ENCODE data around the gene KIF6.

Gene KIF6

GRCh38 chr6:39441301-39441700, 283.9 kb downstream of the KIF6 start:
- no peak for DNase-seq

DNA sequence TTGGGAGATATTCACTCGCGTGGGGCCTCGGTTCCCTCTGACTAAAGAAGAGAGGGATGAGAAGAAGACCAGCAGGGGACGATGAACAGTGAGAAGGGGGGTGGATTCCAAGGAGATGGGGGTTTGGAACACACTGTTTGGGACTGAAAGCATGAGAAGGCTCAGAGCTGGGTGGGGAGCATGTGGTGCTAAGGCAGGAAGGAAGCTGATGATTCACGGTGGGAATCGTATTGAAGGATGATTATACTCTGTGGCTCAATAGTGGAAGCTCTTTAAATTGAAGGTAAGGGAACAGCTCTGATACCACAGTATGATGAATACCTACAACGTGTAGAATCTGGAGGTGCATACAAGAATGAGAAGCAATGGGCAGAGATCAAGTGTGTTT, 285.2 kb downstream of the KIF6 start:
- no peak for DNase-seq

GRCh38 chr6:39439342-39440038, 285.7 kb downstream of the KIF6 start:
- no peak for DNase-seq

- no peak for DNase-seq
These were observed 291.6 kb downstream of the KIF6 start for GRCh38 chr6:39433630-39434029.

GRCh38 chr6:39432330-39433025, 292.7 kb downstream of the KIF6 start:
- no peak for DNase-seq

DNA sequence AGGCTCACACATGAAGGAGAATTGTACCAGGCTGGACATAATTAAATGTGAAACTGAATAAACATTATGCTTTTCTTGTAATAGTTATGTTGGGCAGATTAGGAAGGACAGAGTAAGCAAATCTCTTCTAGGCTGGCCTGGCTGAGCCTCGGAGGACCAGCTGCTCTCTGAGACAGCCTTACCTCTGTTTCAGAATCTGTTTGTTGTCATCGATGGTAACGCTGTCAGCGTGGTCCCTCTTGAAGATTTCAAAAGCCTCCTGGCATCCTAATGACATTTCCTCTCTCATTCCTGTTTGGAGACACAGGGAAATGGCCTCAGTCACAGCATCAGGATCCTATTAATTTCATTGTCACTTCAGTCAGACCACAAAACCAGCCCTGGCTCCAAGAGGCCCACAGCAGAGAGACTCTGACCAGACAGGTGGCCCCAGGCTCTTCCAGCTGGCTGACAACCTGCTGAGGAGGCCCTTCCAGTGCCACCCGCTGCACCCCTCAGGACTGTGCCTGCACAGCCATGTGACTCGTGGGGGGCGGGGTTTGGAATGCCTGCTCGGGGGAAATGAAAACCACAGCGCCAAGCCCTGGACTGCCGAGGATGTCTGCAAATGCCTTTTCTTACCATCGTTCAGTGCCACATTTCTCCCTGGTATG, 294.2 kb downstream of the KIF6 start:
- peak; percentile 92 for DNase-seq

- no peak for DNase-seq
These were observed 294.8 kb downstream of the KIF6 start for GRCh38 chr6:39430446-39430845.

DNA sequence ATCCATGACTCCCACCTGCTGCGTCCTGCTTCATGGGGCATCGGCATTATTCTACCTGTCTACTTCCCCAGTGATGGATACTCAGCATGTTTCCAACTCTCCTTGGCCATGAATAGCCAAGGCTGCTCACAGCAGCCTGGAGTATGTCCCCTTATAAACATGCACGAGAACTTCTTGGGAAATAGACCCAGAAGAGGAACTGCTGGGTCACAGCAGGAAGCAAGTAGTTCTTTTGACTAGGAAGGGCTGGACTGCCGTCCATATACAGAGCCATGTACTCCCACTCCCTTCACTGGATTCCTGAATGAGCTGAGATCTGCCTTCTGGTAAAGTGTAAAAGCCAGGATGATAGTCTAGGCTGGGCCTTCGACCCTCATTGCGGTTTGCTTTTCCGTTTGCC, 296.4 kb downstream of the KIF6 start:
- no peak for DNase-seq

GRCh38 chr6:39428152-39428551, 297.1 kb downstream of the KIF6 start:
- DNase-seq: no peak

- DNase-seq: no peak
These were observed 299.1 kb downstream of the KIF6 start for GRCh38 chr6:39426073-39426456.

- DNase-seq: no peak
These were observed 299.7 kb downstream of the KIF6 start for GRCh38 chr6:39425346-39426072.

- DNase-seq: no peak
These were observed 300.4 kb downstream of the KIF6 start for GRCh38 chr6:39424831-39425230.

DNA sequence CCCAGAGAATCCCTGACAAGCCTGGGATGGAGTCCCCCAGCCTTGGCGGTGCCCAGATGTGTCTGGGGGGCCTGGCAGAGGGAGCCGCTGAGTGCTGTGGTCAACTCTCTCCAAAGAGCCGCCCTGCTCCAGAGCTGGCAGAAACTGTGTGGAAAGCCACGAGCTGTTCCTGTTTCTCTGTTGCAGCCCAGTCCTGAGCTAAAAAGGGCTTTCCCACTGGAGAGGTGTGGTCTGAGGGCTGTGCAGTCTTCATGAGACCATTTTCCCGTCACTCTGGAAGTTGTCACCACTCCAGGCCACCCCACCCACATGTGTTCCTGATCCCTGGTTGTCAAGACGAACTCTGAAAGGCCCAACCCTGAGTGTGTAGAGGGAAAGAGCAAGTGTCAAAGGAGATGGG, 303.0 kb downstream of the KIF6 start:
- no peak for DNase-seq

DNA sequence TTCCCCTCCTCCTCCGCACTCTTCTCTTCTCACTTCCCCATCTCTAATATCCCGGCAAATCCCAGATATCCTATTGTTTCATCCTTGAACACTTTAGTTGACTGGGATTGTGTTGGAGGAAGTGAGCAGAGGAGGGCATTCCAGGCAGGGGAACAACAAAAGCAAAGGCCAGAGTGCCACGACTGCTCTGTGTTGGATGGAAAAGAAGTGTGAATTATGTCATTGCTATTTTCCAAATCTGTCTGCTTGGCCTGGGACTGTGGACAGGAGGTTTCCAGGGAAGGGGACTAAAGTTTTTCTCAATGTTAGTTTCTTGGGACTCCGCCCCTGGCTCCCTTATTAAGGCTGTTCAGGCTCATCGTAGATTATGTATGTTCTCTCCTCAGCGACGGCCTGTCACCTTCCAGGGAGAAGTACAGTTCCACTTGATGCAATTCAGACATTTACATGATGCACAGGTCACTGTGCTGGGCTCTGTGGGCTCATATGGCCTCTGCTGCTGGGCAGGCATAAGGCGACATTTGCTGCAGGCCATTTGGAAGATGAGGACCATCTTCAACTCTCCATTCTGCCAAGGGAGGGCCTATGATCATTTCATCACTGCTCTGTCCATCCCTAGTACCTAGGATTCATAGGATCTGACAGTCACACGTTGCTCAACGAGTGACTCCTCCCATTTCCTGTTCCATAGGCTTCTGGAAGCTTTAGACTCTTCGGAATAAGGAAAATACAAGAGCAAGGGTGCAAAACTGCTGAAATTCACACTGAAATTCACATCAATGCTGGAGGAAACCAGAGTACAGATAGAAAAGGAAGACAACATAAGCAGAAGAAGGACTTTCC, 303.6 kb downstream of the KIF6 start:
- no peak for DNase-seq

GRCh38 chr6:39420300-39421265, 304.6 kb downstream of the KIF6 start:
- no peak for DNase-seq

GRCh38 chr6:39419607-39420006, 305.6 kb downstream of the KIF6 start:
- no peak for DNase-seq

- DNase-seq: no peak
These were observed 307.8 kb downstream of the KIF6 start for GRCh38 chr6:39417440-39417839.

DNA sequence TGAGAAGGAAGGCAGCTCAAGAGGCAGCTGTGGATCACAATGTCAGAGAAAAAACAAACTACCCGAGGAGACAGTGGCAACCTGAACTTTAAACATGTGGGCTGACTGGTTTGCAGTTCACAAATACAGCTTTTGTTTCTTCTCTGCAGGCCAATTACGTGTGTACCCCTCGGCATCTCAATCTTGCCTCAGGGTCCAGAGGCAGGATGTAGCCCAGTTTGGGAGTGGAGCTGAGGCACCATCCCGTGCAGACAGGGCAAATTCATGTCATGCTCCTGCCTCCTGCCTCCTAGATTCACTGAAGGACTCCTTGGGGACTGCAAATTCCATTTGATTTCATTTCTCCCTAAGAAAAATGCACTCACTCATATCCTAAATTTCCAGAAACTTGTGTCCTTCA, 308.5 kb downstream of the KIF6 start:
- DNase-seq: no peak

GRCh38 chr6:39416026-39416425, 309.2 kb downstream of the KIF6 start:
- no peak for DNase-seq

- no peak for DNase-seq
These were observed 309.7 kb downstream of the KIF6 start for GRCh38 chr6:39415482-39415881.

DNA sequence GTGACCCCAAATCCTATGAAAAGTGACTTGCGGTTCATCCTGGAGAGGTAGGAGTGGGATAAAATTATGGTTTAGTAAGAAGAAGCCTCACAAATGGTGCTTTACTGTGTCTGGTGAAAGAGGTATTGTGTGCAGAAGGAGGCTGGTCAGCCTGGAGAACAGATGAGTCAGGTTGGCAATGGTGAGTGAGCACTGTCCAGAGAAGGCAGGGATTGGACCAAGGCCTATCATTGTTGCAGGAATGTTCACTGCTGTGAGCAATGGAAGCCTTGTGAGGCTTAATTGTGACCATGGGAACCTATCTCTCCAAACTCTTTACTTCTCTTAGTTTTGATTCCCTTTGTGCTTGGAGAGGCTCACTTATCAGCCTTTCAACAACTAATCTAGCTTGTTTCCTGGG, 313.7 kb downstream of the KIF6 start:
- no peak for DNase-seq
